SKM-1 (cell line): ENCODE data around the gene ACMSD.
"Not testable (repeated sequence)": the region's sequence is repeated elsewhere in the genome, so short reads cannot be mapped to it uniquely, and the experiment has no call there.

Experiments used
- DNase-seq: peaks from one replicate; lab custom pipeline; 2025; ENCODE audit not compliant: unreplicated experiment; lab: John Stamatoyannopoulos, UW

Gene ACMSD

DNA sequence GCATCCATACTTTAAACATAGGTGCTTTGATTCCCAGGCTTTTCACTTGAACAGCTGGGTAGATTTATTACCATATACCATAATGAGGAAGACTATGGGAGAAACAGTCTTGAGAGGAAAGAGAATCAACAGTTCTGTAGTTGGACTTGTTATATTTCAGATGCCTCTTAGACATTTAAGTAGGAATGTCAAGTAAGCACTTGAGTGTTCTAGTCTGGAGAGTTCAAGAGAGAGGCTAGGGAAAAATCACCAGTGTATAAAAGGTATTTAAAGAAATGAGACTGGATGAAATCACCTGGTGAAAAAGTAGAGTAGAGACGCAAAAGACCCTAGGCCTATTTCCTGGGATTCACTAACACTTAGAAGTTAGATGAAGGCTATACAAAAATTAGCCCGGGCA is 66.8 kb downstream of the ACMSD start:
- DNase-seq, result no peak

DNA sequence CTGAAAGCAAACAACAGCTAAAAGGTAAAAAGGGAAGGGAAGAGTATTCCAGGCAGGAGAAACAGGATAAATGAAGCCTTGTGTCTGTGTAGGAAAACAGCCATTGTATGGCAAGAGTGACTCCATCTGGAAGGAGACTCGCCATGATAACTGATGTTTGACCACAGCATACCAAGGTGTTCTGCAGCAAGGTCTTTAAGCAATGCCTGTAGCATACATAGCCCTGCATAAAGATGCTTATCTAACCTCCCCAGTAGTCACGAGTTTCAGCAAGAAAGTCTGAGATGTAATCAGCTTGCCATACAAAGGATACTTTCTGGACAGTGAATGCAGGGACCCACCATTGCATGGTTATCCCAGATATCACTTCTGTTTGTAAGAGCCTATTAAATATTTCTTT is 68.3 kb downstream of the ACMSD start:
- DNase-seq, result no peak

DNA sequence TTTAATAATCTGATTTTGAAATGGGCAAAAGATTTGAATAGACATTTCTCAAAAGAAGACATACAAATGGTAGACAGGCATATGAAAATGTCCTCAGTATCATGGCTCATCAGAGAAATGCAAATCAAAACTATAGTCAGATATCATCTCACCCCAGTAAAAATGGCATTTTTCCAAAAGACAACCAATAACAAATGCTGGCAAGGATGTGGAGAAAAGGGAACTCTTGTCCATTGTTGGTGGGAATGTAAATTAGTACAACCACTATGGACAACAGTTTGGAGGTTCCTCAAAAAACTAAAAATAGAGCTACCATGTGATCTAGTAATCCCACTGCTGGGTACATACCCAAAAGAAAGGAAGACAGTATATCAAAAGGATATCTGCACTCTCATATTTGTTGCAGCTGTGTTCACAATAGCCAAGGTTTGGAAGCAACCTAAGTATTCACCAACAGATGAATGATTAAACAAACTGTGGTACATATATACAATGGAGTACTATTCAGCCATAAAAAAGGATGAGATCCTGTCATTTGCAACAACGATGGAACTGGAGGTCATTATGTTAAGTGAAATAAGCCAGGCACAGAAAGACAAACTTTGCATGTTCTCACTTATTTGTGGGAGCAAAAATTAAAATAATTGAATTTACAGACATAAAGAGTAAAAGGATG is 69.2 kb downstream of the ACMSD start:
- DNase-seq, result not testable (repeated sequence)

DNA sequence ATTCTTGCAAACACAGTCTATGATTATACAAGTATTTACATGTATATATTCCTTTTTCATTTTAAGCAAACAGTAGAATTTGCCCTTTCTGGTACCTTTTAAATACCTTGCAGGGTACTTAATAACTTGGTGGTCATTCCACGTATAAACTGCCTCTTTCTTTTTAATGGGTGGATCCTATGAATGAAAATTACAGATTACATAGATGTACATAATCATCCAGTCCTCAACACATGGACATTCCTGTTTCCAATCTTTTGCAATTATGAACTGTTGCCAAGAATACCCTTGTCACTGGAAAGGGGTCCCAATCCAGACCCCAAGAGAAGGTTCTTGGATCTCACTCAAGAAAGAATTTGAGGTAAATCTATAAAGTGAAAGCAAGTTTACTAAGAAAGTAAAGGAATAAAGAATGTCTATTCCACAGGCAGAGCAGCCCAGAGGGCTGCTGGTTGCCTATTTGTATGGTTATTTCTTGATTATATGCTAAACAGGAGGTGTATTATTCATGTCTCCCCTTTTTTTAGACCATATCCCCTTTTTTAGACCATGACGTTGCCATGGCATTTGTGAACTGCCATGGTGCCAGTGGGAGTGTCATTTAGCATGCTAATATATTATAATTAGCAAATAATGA is 72.5 kb downstream of the ACMSD start:
- DNase-seq, result no peak

DNA sequence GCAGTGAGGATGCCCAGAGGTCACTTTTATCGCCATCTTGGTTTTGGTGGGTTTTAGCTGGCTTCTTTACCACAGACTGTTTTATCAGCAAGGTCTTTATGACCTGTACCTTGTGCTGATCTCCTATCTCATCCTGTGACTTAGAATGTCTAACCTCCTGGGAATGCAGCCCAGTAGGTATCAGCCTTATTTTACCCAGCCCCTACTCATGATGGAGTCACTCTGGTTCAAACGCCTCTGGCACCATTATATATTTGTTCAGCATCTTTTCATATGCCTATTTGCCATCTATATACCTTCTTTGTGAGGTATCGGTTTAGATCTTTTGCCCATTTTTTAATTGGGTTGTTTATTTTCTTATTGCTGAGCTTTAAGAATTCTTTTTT is 73.0 kb downstream of the ACMSD start:
- no peak for DNase-seq

DNA sequence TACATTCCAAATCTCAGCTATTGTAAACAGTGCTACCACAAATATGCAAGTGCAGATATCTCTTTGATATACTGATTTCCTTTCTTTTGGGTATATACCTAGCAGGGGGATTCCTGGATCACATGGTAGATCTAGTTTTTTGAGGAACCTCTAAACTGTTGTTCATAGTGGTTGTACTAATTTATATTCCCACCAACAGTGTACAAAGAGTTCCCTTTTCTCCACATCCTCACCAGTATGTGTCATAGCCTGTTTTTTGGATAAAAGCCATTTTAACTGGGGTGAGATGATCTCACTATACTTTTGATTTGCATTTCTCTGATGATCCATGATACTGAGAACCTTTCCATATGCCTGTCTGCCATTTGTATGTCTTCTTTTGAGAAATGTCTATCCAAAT is 73.9 kb downstream of the ACMSD start:
- no peak for DNase-seq

DNA sequence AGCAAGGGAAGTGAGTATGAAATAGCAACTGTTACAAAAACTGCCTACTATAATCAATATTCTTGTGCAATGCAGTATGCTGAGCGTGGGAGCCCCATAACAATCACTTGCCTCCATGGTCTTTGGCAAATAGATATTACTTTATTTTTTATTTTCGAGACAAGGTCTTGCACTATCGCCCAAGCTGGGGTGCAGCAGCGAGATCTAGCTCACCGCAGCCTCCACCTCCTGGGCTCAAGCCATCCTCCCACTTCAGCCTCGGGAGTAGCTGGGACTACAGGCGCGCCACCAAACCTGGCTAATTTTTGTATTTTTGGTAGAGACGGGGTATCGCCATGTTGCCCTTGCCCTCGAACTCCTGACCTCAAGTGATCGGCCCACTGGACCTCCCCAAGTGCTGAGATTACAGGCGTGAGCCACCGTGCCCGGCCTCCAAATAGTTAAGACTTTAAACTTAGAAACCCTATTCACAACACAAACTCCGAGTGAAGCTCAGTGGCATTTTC is 79.0 kb downstream of the ACMSD start:
- DNase-seq, result no peak

DNA sequence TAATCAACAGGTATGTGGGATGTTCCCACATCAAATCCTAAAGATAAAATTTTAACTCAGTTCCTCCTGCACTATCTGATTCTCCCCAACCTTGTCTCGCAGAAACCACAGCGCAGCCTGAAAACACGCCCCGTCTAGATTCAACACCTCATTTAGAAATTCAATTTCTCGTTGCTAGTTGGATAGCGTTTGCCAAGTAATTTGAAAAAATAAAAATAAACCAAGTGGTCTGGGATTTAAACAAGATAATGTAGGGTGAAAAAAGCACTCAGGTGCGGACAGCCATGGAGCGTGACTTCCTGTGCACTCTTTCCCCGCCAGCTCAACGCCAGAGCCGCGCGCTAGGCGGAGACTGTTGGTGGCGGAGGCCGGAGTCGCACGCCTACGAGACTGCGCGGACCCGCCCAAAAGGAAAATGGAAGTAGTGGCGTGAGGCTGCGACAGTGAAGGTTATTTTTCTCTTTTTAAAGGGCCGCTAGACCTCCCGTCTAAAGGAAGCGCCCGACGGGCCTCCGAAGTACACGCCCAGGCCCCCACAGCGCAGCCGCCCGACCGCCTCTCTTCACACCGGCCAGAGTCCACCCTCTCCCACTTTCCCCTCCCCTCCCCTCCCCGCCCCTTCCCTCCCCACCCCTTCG is 79.6 kb downstream of the ACMSD start:
- DNase-seq, result peak; percentile 91

DNA sequence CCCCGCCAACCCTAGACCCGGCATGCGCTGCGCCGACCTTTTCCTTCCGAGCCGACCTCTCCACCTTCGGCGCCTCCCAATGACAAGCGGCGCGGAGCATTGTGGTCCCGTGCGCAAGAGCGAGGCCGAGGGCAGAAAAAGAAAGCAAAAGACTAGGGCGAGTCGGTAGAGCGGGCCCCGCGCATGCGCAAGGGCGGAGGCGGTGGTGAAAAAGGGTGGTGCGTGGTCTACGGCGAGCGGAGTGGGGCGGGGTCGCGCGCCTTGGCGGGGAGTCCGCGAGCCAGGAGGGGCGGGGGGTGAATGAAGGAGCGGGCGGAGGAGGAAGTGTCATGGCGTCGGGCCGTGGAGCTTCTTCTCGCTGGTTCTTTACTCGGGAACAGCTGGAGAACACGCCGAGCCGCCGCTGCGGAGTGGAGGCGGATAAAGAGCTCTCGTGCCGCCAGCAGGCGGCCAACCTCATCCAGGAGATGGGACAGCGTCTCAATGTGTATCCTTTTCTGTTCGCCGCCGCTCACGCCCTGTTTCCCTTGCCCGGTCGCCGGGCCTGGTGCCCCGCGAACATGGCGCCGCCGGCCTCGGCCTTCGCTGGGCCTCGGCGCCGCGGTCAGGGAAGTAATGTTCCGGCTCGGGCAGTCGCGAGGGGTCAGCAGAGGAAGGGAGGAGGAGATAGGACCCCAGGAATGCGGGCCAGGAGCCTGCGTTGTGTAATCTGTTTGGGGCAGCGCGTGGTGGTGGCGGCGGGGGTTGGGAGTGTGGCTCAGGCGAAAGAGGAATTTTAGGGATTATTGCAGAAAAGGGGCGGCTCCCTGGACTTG is 80.3 kb downstream of the ACMSD start, which contains the start of gene CCNT2:
TSS of gene CCNT2 (plus strand) at position 297 of the 815 bp plus-strand sequence. CDS start at position 330, 33 bp downstream.
- DNase-seq, result peak; percentile 95

DNA sequence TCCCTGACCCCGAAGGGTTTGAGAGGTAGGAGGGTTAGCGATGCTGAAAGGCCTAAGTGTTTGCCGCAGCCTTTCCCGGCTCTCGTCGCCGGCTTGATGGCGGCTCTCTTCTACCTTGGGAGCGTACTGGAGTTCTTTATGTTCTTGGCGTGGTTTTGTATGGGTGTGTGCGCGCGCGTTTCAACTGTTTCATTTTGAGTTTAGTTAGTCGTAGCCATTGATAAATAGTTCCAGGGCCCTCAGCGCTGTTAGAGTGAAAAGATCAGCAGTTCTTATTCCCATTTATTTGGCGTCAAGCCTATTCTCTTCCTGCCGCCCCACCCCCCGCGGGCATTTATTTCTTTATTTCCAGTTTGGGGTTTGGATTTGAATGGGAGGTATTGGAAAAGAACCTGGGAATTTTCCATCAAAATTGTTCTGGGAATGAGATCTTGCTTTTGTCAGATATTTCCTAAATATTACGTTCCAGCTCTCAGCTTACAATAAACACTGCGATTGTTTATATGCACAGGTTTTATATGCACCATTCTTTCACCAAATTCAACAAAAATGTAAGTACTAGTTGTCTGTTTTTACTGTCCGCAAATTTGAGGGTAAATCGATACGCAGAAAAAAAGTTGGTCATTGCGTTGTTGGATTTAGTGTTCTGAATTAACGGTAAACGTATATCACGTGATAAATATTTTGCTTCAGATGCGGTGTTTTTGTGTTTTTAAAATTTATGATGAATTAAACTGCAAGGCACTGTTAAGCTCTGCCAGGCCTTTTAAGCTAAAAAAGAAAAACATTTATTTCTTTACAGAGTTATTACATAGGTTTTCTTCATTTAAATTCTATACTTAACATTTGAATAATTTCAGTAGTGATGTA is 81.2 kb downstream of the ACMSD start:
- no peak for DNase-seq

DNA sequence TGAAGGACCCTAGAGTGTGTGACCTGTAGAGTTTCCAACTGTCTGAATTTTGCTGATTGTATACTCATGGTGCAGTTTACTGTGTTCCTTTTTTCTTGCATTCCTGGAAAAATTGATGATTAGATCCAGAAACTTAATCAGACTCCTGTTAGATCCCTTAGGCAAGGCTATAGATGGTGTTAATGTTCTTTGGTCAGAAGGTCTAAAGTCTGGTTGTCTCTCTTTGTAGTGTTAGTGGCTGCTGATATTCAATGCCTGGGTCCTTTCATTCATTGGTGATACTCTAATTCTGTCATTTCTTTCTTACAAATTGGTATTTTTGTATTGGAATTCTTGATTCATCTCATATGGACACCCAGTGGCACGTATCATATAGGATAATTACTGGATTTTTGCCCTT is 86.5 kb downstream of the ACMSD start:
- DNase-seq, result no peak

DNA sequence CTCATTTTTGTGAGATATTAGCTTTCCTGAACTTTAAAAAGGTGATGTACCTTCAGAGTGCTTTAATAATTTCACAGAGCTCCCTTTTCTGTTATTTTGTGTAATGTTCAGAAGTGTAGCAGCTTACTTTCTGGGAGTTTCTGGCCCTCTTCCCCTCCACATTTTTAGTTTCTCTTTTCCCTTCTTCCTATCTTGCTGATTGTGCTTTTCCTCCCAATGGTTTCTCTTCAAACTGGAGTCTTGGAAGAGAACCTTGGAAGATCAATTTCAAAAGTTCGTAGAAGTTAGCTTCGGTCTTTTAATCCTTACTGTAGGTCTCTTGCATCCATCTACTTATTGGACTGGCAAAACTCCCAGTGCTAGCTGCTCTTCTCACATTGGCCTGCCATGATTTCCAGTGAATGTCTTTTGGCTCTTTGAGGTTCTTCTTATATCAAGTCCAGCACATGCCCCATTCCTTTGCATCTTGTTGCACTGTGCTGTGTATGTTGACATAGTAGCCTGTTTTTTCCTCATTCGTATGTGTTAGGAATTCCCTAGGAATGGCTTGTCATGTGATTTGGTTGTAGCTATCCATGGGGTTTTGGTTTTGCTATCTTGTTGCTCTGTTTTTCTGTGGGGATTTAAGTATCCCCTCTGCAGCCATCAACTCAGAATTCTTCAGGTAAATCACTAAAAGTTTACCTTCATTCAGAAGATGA is 88.0 kb downstream of the ACMSD start:
- DNase-seq, result no peak

DNA sequence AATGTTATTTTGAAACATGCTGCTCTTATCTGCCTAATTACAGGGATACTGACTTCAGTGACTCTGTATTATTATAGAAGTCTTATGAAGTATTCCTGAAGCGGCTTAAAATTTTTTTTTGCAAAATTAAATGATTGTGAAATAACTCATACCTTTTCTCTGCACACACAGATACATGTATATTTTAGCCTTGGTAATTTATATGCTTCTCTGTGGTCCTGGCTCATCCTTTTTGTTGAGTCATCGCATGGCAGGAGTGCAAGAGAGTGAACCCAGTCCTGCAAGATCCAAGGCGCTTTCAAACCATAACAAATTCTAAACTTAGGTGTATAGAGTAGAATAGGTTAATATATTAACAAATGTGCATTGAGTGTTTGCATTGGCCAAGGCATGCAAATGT is 88.8 kb downstream of the ACMSD start:
- no peak for DNase-seq

DNA sequence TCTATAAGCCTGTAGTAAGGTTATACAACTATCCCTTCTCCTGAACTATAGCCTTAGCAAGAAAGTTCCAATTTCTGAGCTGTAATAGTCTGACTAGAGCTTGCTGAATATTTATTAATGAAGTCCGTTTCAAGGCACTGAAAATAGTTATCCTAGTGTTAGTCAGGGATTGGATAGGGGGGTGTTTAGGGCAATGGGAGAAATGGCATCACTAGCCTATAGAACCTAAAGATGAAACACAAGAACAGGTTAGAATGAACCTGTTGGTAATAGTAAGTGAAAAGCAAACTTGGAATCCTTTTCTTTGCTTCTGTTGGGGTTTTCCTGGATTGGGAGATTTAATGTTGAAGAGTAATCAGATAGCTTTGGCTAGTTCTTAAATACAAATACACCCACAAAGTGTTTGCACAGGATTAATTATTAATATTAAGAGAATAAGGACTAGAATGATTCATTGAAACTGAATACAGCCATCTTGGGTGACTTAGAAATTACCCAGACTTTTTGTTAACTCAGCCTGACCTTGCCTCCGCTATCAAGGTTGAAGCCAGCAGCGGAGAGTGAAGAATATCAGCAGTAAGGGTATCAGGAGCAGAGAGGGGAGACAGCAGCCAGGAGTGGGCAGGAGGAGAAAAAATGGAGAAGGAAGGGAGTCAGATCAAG is 94.6 kb downstream of the ACMSD start:
- DNase-seq, result no peak

DNA sequence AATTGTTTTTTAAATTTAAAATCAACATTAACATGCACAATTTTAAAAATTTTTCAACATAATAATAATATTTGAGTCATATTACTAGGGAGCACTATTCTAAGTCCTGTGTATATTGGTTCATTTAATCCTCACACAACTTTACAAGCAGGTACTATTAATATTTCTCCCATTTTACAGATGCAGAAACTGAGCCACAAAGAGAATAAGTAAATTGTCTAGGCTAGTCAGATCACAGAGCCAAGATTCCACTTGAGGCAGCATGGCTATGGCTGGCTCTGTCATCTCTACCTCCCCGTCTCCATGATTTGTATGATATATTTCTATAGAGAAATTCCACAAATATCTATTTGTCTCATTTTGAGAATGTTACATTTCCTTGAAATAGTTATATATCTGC is 95.3 kb downstream of the ACMSD start:
- no peak for DNase-seq

DNA sequence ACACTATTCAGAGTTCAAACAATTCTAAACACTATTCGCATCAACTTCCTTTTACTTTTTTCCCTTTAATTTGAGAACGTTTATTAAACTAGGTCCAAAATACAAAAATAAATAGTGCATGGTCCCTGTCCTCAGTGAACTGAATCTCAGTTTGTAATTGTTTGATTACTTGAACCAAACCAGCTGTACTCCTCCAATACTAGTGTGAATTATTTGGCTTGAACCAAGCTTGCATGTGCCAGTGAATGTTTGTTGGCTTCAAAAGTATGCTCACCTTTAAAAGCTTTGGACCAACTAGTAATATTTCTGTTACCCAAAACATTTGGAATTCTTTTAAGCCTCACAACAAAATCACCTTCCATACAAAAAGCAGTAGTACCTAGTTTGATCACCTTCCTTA is 95.7 kb downstream of the ACMSD start:
- DNase-seq, result no peak

DNA sequence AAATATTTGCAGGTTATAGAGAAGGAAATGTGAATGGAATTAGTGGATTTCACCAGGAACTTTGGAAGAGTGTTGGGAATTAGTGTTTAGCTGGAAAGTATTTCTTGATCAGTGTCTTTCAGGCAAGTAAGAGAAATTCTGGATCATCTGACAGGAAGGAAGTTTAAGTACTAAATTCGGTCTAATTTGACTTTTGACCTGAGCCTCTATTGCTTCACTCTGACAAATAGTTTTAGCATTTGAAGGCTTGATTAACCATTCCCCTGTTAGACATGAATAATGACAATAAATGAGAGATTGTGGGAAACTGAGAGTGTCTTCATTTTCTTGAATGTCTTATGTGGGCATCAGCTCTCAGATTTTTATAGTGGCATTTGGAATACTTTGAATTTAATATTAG is 96.2 kb downstream of the ACMSD start:
- DNase-seq, result no peak

DNA sequence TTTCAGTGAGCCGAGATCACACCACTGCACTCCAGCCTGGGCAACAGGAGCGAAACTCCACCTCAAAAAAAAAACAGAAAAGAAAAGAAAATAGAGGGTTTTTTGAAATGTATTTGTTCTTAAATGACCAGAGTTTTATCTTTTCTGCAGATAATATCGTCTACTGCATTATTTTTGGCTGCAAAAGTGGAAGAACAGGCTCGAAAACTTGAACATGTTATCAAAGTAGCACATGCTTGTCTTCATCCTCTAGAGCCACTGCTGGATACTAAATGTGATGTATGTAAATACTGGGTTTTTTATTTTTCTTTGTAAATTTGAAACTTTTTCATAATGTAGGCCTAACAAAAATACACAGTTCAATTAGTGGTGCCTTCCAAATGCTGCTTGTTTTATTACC is 98.3 kb downstream of the ACMSD start:
- DNase-seq, result no peak

DNA sequence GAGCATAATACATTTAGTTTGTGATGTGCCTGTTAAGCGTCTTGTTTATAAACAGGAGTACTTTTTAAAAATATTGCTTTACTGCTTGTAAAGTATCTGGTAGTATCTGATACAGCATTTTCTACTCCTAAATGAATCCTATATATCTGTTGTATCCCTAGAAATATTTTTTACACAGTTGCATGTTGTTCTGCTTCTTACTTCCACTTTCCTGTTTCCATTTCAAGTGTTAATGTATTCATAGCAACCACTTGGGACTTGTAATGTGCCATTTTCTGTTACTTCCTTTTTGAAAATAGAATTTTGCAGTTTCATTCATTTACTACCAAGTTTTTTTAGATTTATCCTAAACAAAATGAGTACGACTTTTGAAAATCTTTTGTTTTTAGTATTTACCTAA is 105.1 kb downstream of the ACMSD start:
- DNase-seq, result peak; percentile 9
